ENCODE results near the gene GNG11.

The GNG11 gene

GRCh38 chr7:93948873-93949272 is 27.3 kb downstream of the GNG11 start:
- DNase-seq: no peak

GRCh38 chr7:93949423-93949822 is 27.9 kb downstream of the GNG11 start:
- DNase-seq: peak; percentile 7

- no peak for DNase-seq
These were observed 33.8 kb downstream of the GNG11 start for GRCh38 chr7:93955304-93955703.

- DNase-seq: no peak
These were observed 36.2 kb downstream of the GNG11 start for GRCh38 chr7:93957767-93958166.

- DNase-seq: no peak
These were observed 36.7 kb downstream of the GNG11 start for GRCh38 chr7:93958216-93958615.

- DNase-seq: no peak
These were observed 37.1 kb downstream of the GNG11 start for GRCh38 chr7:93958651-93959050.

GRCh38 chr7:93960986-93961385 is 39.5 kb downstream of the GNG11 start:
- no peak for DNase-seq

- DNase-seq: no peak
These were observed 42.7 kb downstream of the GNG11 start for GRCh38 chr7:93964262-93964661.

- no peak for DNase-seq
These were observed 43.3 kb downstream of the GNG11 start for GRCh38 chr7:93964813-93965212.

GRCh38 chr7:93968911-93969620 is 47.5 kb downstream of the GNG11 start:
- DNase-seq: no peak

- DNase-seq: no peak
These were observed 50.6 kb downstream of the GNG11 start for GRCh38 chr7:93972029-93972725.

GRCh38 chr7:93973134-93973533 is 51.6 kb downstream of the GNG11 start:
- DNase-seq: no peak

GRCh38 chr7:93977211-93977950 is 55.8 kb downstream of the GNG11 start:
- no peak for DNase-seq

All from NCI-H774 (cell line).